B cell (primary cell): ENCODE measurements around the gene ZFP64.

Source experiments
- EZH2 ChIP-seq: IDR thresholded peaks from 2 replicates; pipeline ENCODE4 v1.6.1; 2012; ENCODE audit warnings: borderline replicate concordance, low read depth, mild to moderate bottlenecking, moderate library complexity, low read length; ENCODE audit not compliant: insufficient read depth, poor library complexity, severe bottlenecking
- TF ChIP-seq, protein P1 (sequence below): fragments of 200-600 bp; IDR thresholded peaks from one replicate; pipeline ENCODE4 v1.8.0; 2022; ENCODE audit warnings: antibody characterized with exemption, mild to moderate bottlenecking

DNA sequence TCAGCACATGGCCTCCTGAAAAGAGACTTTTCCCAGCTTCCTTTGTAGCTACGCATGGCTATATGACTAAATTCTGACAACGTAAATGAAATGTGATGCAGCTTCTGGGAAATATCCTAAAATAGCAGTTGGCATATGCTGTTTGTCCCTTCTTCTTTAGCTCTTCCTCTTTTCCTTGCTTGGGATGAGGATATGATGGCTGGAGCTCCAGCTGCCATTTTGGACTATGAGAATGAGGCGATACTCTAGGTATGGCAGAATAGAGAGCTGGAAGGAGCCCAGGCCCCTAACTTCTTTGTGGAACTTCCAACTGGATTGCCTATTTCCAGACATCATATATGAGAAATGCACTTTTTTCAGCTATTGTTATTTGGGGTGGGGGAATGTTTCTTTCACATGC, 5.3 kb upstream of the ZFP64 start:
- TF ChIP-seq, protein P1, sequence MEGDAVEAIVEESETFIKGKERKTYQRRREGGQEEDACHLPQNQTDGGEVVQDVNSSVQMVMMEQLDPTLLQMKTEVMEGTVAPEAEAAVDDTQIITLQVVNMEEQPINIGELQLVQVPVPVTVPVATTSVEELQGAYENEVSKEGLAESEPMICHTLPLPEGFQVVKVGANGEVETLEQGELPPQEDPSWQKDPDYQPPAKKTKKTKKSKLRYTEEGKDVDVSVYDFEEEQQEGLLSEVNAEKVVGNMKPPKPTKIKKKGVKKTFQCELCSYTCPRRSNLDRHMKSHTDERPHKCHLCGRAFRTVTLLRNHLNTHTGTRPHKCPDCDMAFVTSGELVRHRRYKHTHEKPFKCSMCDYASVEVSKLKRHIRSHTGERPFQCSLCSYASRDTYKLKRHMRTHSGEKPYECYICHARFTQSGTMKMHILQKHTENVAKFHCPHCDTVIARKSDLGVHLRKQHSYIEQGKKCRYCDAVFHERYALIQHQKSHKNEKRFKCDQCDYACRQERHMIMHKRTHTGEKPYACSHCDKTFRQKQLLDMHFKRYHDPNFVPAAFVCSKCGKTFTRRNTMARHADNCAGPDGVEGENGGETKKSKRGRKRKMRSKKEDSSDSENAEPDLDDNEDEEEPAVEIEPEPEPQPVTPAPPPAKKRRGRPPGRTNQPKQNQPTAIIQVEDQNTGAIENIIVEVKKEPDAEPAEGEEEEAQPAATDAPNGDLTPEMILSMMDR = no peak
- no peak for TF ChIP-seq EZH2
